Measurements from ENCODE around the gene GUSB.
"Not testable (repeated sequence)": the region's sequence is repeated elsewhere in the genome, so short reads cannot be mapped to it uniquely, and the experiment has no call there.

GUSB gene

DNA sequence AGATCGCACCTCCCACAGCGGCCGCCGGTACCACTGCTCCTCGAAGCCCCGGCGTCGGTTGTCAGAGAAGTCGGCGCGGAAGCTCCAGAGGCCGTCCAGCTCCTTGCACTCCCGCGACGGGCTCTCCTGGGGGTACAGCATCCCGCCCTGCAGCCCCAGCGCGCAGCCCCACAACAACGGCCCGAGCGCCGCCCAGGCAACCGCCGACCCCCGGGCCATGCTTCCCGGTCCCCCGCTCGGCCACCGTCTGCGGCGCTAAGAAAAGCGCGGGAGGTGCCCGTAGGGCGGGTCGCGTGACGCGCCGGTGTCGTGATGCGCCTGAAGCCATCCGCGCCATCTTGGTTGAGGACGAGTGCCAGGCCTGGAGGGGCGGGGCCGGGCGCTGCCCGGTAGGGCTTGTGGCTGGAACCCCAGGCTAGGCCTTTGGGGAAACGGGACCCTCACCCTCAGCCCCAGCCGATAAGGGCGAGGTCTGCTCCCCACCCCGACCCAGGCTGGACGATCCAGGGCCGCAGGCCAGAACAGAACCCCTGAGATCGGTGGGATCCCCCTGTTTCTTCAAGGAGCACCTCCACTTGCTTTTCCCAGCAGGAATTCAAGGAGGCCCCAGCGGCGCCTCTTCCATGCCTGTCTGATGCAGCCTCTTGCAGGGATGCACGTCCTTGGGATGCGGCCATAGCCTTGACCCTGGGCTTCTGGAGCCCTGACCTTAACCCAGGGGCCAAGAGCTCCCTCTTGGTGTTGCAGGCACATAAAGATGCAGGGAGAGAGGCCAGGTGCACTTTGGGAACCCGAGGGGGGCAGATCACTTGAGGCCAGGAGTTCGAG lies at the start of gene GUSB:
TSS of gene GUSB (minus strand) at position 249 of the 828 bp plus-strand sequence. CDS start at position 219, 30 bp downstream.
- DNase-seq, result peak; percentile 91

DNA sequence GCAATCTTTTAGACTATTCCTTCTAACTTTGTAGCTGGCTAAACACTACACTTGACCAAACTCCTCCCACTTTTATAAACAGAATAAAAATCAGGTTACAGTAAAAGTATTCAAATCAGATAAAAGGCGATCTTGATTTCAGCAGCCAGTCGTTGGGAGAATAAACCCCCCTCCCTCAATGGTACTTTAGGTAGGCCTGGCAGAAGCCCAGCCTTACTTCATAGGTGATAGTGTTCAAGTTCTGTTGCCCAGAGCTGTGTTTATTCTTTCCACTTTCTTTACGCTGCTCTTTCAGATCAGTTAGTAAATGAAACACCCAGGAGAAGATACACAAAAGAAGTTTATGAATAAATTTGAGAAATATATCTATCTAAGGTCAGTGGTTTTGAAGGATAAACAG lies 46.3 kb upstream of the GUSB start:
- DNase-seq, result not testable (repeated sequence)

DNA sequence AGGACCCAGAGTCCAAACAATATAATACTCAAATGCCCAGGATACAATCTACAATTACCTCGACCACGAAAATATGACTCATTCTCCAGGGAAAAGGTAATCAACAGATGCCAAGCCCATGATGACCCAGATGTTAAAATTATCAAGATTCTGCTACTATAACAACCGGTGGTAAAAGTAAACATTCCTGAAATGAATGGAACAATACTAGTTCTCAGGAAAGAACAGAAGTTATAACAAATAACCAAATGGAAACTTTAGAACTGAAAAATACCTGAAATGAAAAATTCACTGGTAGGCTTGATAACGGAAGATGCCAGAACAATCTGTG lies 34.1 kb upstream of the GUSB start:
- no peak for DNase-seq

DNA sequence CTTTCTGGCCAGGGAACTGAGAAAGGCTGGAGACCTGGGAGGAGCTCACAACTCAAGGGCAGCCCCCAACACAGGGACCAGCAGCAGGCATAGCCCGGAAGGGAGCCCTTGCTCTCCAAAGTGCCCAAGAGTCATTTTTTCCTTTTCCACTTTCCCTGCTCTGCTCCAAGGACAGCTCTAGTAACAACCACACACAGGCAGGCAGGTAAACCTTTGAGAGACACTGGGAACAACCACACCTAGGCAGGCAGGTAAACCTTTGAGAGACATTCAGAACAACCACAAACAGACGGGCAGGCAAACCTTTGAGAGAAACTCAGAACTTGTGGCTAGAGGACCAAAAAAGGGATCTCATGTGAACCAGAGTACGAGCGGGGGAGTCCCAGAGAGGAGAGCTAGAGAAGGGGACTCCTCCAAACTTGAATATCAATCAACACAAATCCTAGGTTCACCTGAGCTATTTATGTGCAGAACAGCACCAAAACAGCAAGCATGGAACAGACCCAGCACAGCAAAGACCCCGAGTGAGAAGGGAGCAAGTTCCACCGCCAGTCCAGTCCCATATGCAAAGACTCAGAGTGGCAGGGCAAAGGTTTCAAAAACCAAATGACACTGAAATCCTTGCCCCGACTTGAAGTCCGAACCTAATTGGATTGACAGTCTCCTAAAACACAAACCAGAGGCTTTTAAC lies 33.6 kb upstream of the GUSB start:
- no peak for DNase-seq

DNA sequence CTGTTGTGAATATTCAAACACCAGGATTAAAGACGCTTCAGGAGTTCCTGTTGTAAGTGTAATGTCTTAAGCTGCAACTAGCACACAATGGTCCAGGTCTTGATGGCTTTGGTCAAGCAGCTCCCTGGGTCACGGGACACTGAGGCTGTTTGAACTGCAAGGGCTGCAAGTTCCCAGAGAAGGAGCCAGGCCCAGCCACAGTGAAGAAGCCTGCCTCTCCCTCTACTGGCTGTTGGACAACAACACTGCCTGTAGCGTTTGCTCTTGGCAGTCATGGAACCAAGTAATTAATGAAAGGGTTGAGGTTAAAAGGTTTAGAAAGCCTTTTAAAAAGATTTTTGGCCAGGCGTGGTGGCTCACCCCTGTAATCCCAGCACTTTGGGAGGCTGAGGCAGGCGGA lies 31.9 kb upstream of the GUSB start:
- DNase-seq, result no peak

DNA sequence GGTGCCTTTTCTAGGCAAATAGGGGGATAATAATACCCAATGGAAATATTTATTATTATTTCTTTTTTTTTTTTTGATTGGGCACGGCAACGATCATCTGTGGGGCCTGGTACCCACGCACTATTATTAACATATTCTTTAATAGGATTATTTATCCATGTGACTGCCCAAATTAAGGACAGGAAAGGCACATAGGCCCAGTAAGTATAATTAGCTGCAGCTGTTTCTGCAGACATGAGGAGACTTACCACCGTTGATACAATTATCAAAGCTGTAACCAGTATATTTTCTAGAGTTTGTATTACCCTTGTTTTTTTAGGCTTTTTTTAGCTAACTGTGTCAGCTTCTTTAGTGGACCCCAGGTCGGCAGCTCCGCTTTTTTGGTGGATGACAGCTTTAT lies 25.2 kb upstream of the GUSB start:
- no peak for DNase-seq

DNA sequence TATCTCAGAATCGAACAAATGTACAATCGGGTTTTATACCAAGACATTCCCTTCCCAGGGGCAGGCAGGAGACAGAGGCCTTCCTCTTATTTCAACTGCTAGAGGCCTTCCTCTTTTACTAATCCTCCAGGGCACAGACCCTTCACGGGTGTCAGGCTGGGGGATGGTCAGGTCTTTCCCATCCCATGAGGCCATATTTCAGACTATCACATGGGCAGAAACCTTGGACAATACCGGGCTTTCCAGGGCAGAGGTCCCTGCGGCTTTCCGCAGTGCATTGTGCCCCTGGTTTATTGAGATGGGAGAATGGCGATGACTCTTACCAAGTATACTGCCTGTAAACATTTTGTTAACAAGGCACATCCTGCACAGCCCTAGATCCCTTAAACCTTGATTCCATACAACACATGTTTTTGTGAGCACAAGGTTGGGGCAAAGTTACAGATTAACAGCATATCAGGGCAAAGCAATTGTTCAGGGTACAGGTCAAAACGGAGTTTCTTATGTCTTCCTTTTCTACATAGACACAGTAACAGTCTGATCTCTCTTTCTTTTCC lies 23.2 kb upstream of the GUSB start:
- not testable (repeated sequence) for DNase-seq

DNA sequence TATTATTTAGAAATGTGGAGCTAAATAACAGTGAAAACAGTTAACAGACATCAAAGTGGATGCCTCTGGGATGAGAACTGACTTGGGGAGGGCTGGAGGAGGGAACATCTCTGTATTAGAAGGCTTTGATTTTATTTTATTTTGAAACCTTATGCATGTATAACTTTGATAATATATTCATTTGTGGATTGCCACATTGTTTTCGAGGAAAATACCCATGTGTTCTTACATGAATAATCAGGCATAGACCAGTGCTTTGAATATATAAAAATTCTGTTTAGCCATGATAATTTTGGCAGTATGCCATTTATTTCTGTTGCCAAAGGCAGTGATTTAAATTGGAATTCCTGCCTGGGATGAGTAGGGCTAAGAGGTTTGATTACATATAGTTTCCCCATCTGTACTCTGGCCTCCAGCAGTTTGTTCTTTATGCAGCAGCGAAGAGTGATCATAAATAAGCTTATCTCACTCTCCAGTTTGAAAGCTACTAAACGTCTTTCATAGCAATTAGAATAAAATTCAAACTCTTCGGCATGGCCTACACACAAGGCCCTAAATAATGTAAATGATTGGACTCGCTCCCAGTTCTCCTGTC lies 18.9 kb upstream of the GUSB start:
- DNase-seq, result not testable (repeated sequence)

DNA sequence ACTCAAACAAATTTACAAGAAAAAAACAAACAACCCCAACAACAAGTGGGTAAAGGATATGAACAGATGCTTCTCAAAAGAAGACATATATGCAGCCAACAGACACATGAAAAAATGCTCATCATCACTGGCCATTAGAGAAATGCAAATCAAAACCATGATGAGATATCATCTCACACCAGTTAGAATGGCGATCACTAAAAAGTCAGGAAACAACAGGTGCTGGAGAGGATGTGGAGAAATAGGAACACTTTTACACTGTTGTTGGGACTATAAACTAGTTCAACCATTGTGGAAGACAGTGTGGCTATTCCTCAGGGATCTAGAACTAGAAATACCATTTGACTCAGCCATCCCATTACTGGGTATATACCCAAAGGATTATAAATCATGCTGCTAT lies 13.0 kb upstream of the GUSB start:
- DNase-seq, result not testable (repeated sequence)

DNA sequence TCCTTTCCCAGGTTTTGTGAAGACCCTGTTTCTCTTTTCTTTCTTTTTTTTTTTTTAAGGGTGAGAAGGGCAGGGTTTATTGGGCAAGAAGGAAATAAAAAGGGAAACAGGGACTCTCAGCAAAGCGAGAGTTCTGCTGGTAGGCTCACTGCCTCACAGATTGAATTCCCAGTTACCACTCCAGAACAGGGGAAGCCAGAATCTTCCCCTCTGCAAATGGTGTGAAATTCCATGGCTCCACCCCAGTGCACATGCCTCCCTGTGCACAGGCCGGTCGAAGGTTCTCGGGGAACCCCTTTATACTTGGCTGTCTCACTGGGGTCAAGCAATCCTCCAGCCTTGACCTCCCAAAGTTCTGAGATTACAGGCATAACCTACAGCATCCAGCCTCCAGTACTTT lies 10.5 kb upstream of the GUSB start:
- DNase-seq, result no peak

DNA sequence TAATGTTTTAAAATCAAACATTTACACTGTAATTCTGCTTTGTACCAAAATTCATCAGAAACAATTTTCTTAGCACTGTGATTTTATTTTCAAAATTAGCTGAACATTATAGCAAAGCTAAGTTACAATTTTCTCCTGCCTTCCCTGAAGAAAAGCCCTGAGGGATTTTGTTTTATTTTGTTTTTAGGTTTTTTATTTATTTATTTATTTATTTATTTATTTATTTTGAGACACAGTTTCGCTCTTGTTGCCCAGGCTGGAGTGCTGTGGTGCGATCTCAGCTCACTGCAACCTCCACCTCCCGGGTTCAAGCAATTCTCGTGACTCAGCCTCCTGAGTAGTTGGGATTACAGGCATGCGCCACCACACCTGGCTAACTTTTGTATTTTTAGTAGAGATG lies 9.8 kb upstream of the GUSB start:
- DNase-seq, result not testable (repeated sequence)

DNA sequence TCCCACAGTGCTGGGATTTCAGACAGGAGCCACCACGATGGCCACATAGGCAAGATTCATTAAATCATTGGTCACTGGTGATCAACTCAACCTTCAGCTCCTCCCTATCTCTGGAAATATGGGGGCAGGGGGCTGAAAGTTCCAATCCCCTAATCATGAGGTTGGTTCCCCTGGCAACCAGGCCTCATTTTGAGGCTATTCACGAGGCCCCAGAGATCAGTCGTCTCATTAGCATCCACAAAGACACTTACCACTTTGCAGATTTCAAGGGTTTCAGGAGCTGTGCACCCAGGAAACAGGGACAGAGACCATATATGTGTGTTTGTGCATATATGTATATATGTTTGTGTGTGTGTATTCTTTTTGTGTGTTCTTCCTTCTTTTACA lies 7.7 kb upstream of the GUSB start:
- DNase-seq, result no peak

DNA sequence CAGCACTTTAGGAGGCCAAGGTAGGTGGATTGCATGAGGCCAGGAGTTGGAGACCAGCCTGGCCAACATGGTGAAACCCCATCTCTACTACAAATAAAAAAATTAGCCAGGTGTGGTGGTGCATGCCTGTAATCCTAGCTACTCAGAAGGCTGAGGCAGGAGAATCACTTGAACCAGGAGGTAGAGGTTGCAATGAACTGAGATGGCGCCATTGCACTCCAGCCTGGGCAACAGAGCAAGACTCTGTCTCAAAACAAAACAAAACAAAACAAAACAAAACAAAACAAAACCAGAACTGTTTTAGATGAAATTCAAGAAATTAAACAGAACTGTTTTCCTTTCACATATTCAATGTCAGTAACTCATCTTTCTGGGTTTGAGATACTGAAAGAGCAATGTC lies 6.5 kb upstream of the GUSB start:
- DNase-seq, result not testable (repeated sequence)

DNA sequence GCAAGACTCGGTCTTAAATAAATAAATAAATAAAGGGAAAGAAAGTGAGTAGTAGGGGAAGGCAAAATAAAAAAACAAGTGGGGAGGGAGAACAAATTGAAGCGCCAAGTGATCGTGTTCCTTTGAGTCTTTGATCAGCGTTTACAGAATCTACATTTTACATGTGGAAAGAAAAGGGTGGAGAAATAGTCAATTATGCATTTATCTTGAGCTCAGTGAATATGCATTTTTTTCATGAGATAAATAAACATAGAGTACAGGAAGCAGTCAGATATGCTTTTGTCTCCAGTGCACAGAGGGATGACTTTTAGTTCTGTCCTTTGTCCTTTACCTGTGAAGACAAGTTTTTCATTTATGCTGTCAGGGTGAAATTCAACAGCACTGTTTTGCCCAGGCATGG lies 6.1 kb upstream of the GUSB start:
- DNase-seq, result no peak

DNA sequence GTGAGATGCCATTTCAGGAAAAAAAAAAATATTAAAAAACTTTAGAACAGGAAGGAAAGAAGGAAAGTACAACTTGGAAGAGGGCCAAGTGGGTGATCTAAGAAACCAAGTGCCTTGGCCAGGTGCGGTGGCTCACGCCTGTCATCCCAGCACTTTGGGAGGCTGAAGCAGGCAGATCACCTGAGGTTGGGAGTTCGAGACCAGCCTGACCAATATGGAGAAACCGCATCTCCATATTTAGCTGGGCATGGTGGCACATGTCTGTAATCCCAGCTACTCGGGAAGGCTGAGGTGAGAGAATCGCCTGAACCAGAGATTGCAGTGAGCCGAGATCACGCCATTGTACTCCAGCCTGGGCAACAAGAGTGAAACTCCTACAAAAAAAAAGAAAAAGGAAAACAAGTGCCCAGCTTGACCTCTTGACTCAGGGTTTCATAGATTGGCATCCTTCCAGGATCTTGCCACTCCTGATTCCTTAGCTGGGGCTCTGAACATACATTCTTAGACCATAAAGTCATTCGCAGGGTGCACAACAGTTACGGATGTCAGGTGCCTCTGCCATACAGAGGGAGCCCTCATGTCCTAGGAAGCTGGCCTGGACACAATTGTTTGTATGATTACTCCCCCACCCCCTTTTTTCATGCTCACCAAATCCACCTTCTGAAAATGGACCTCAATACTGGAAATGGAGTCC lies 2.1 kb upstream of the GUSB start:
- no peak for DNase-seq

DNA sequence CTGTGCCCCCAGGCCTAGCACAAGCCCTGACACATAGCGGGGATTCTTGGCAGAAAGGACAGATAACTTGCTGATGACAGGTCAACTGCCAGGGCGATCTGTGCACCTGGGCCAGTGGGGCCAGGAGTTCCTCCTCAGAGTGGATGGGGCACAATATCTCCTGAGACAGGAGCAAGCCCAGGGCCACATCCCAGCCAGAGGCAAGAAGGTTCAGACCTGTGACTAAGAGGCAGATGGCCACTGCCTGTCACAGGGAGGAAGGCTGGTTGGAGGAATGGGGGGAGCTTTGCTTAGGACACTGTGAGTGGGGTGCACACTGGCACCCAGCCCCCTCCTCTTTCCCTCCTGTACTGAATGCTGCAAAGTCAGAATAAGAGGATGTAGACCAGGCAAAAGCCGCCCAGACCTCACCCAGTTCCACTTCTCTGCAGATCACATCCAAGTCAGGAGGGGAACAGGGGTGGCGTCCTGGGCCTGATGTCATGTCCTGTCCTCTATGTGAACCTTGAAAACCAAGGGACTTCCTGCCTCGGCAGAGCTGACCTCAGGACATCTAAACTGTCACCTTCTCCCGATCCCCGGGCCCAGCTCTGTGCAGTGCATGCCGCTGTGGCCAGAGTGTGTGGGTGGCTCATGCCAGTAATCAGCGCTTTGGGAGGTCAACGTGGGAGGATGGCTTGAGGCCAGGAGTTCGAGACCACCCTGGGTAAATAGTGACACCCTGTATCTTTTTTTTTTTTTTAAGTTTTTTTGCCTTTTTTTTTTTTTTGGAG lies 1.3 kb downstream of the GUSB start:
- DNase-seq, result no peak

DNA sequence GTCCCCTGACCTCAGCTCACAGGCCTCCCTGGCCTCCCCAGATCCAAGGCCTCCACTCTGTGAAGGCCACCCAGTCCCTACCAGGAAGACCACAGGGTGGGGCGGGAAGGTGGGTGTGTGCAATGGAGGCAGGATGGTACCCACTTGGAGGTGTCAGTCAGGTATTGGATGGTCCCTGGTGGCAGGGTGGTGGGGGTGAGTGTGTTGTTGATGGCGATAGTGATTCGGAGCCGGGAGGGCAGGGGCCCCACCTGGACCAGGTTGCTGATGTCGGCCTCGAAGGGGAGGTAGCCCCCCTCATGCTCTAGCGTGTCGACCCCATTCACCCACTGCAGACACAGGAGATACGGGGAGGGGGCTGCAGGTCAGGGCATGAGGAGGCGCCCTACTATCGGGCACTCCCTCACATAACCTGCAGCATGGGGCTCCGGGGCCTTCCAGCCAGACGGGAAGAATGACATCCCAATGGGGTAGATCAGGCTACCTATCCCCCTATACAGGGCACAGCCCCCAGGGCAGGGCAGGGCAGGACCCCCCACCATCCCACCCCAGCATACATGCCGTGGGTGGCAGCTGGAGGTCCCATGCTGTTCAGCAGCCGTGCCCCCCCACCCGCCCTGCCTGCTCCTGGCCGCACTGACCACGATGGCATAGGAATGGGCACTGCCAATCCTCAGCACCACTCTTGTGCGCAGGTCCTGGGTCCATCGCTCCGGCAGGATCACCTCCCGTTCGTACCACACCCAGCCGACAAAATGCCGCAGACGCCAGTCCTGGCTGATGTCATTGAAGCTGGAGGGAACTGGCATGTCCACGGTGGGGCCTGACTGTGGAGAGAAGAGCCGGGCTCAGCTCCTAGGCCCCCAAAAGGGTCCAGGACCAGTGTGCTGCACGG lies 2.2 kb downstream of the GUSB start:
- DNase-seq, result no peak

DNA sequence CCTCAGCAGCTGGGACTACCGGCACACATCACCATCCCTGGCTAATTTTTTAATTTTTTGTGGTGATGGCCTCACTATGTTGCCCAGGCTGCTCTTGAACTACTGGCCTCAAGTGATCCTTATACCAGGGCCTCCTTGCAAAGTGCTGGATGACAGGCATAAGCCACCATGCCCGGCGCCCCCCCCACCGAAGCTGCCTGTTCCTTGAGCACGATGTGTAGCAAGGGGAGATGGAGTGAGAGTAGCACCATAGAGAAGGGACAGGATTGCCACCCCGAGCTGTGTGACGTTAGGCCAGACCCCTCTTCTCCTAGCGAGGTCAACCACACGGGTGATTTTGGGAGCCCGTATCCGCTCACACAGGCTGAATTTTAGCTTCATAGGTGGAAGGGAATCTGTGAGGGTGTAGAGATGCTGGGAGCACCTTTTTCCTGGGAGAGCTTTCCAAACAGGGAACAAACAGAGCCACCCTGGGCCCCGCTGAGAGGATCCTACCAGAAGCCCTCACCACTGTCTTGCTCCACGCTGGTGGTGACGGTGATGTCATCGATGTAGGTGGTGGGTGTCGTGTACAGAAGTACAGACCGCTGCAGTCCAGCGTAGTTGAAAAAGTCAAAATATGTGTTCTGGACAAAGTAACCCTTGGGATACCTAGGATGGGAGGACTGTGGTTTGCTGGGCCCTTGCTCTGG lies 3.0 kb downstream of the GUSB start:
- DNase-seq, result no peak

DNA sequence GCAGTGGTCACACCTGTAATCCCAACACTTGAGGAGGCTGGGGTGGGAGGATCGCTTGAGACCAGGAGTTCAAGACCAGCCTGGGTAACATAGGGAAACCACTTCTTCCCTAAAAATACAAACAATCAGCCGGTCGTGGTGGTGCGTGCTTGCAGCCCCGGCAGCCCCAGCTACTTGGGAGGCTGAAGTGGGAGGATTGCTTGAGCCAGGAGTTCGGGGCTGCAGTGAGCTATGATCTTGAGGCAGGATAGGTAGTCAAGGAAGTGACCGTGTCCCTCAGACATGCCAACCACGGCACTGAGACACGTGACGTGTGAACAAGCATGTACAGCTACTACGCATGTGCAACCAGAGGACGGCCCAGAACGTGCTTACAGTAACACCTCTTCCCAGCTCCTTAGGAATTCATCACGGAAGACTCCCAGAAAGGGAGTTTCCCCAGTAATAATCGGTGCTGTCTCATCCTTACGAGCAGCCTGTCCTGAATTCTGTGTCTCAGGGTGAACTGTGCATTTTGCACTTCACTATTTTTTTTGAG lies 5.3 kb downstream of the GUSB start:
- DNase-seq, result no peak

DNA sequence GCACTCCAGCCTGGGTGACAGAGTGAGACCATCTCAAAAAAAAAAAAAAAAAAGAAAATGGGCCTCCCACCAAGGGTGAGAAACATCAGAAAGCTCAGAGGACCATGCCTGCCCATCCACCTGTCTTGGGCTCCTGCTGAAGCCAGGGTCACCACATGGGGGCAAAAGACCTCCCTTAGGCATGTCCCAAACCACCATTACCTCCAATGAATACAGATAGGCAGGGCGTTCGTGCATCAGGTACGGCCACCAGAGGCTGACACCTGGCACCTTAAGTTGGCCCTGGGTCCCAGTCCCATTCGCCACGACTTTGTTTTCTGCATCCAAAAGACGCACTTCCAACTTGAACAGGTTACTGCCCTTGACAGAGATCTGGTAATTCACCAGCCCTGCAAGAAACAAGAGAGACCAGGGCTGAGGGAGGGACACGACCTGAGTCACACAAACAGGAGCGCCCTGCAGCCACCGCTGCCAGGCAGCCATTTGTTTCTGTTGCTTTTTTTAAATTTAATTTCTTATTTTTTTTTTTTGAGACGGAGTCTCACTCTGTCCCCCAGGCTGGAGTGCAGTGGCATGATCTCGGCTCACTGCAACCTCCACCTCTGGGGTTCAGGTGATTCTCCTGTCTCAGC lies 6.1 kb downstream of the GUSB start:
- DNase-seq, result no peak
